ENCODE measurements around the gene NT5C1A.
A peak's percentile ranks its signal among the peaks of the same experiment; 100 is the strongest.

Gene NT5C1A

GRCh38 chr1:39671793-39672550, at the start of gene NT5C1A:
NT5C1A (minus strand) TSS chr1:39672107; CDS start chr1:39672038, 69 bp downstream.
- peak in 1 of 2 donors; percentile 16 for DNase-seq (ENCODE audit: extremely low read depth in 1 of 2, low read depth in 1 of 2)

- no peak for DNase-seq (ENCODE audit: extremely low read depth in 1 of 2, low read depth in 1 of 2)
These were observed 49.8 kb upstream of the NT5C1A start for GRCh38 chr1:39721664-39722063.

- no peak for DNase-seq (ENCODE audit: extremely low read depth in 1 of 2, low read depth in 1 of 2)
These were observed 48.4 kb upstream of the NT5C1A start for GRCh38 chr1:39720094-39720999.

- no peak for DNase-seq (ENCODE audit: extremely low read depth in 1 of 2, low read depth in 1 of 2)
These were observed 45.9 kb upstream of the NT5C1A start for GRCh38 chr1:39717809-39718208.

- no peak for DNase-seq (ENCODE audit: extremely low read depth in 1 of 2, low read depth in 1 of 2)
These were observed 41.6 kb upstream of the NT5C1A start for GRCh38 chr1:39713557-39713956.

- no peak for DNase-seq (ENCODE audit: extremely low read depth in 1 of 2, low read depth in 1 of 2)
These were observed 40.0 kb upstream of the NT5C1A start for GRCh38 chr1:39711966-39712340.

GRCh38 chr1:39711104-39711965, 39.4 kb upstream of the NT5C1A start:
- no peak for DNase-seq (ENCODE audit: extremely low read depth in 1 of 2, low read depth in 1 of 2)

GRCh38 chr1:39707506-39707905, 35.6 kb upstream of the NT5C1A start:
- DNase-seq (ENCODE audit: extremely low read depth in 1 of 2, low read depth in 1 of 2) = no peak

- no peak for DNase-seq (ENCODE audit: extremely low read depth in 1 of 2, low read depth in 1 of 2)
These were observed 32.9 kb upstream of the NT5C1A start for GRCh38 chr1:39704757-39705156.

GRCh38 chr1:39701049-39701439, 29.1 kb upstream of the NT5C1A start:
- no peak for DNase-seq (ENCODE audit: extremely low read depth in 1 of 2, low read depth in 1 of 2)

GRCh38 chr1:39700348-39700747, 28.4 kb upstream of the NT5C1A start:
- no peak for DNase-seq (ENCODE audit: extremely low read depth in 1 of 2, low read depth in 1 of 2)

GRCh38 chr1:39699419-39699818, 27.5 kb upstream of the NT5C1A start:
- no peak for DNase-seq (ENCODE audit: extremely low read depth in 1 of 2, low read depth in 1 of 2)

- no peak for DNase-seq (ENCODE audit: extremely low read depth in 1 of 2, low read depth in 1 of 2)
These were observed 26.7 kb upstream of the NT5C1A start for GRCh38 chr1:39698568-39698967.

- no peak for DNase-seq (ENCODE audit: extremely low read depth in 1 of 2, low read depth in 1 of 2)
These were observed 24.5 kb upstream of the NT5C1A start for GRCh38 chr1:39696448-39696847.

GRCh38 chr1:39695016-39695415, 23.1 kb upstream of the NT5C1A start:
- DNase-seq (ENCODE audit: extremely low read depth in 1 of 2, low read depth in 1 of 2) = no peak

- DNase-seq (ENCODE audit: extremely low read depth in 1 of 2, low read depth in 1 of 2) = no peak
These were observed 22.1 kb upstream of the NT5C1A start for GRCh38 chr1:39694026-39694425.

- no peak for DNase-seq (ENCODE audit: extremely low read depth in 1 of 2, low read depth in 1 of 2)
These were observed 20.5 kb upstream of the NT5C1A start for GRCh38 chr1:39692152-39693074.

- peak; percentile 69 to 85 for DNase-seq (ENCODE audit: extremely low read depth in 1 of 2, low read depth in 1 of 2)
These were observed 19.7 kb upstream of the NT5C1A start, which contains the start of gene HPCAL4 for GRCh38 chr1:39691383-39692151. HPCAL4 (minus strand) TSS chr1:39691433; CDS start chr1:39684603, 6,830 bp downstream.

- no peak for DNase-seq (ENCODE audit: extremely low read depth in 1 of 2, low read depth in 1 of 2)
These were observed 19.0 kb upstream of the NT5C1A start for GRCh38 chr1:39690794-39691382.

Data from activated CD8-positive, alpha-beta memory T cell treated with anti-CD3 and anti-CD28 coated beads for 1 hour (primary cell).